NK-92 (cell line): ENCODE results near the gene PRR22.

ENCODE experiments used
- DNase-seq: peaks from one replicate; lab custom pipeline; 2025; ENCODE audit not compliant: unreplicated experiment; lab: John Stamatoyannopoulos, UW

PRR22 gene

DNA sequence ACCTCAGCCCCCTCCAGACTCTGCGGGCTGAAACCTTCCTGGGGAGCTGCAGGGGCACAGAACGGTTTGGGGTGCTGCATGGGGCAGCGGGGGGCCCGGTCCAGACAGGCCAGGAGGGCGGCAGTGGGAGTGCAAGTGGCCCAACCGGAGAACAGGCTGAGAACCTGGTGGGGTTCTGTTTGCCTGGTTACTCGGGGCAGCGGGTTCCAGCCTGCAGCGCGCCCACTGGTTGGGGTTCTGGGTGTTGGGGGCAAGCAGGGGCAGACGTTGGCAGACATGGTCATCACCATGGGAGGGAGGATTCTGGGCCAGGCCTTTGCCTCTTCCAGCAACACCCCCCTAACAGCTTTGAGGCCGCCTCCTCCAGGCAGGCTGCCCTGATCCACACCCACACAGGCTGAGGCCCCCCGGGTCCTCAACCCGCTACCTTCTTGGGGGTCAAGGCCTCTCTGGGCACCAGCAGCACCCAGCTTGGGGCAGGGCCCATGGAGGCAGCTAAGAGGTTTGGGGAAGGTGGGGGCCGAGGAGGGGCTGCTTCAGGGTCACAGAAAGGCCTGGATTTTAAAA lies at the start of gene PRR22:
Gene PRR22, minus strand, starts transcription at position 166 of the 567 bp plus-strand sequence. Its CDS starts 86 bp downstream, at position 80.
- DNase-seq = no peak

DNA sequence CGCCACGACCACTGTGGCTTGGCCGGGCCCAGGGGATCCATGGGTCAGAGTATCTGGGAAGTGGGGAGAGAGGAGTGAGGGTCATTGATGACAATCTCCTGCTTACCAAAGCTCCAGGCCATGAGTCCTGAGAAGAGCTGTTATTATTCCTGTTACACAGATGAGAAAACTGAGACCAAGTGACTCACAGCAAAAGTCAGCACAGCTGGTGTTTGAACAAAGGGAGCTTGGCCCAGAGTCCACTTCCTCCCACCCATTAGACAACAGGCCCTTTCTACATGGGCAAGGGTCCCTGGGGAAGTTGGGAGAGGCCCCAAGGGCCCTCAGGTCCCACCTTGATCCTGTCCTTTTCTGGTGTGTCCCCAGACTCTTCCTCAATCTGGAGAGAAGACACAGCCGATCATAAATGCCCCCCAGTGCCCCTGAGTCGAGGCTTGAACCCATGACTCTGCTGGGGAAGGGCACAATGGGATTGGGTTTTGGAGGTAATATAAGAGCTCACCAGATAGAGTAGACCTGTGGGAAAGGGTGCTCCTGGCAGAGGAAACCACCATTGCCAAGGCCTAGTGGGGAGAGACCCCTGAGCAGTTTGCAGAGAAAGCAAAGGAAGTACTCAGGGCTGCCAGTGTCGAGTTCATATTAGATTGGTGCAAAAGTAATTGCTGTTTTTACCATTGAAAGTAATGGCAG lies 48.1 kb upstream of the PRR22 start:
- no peak for DNase-seq

DNA sequence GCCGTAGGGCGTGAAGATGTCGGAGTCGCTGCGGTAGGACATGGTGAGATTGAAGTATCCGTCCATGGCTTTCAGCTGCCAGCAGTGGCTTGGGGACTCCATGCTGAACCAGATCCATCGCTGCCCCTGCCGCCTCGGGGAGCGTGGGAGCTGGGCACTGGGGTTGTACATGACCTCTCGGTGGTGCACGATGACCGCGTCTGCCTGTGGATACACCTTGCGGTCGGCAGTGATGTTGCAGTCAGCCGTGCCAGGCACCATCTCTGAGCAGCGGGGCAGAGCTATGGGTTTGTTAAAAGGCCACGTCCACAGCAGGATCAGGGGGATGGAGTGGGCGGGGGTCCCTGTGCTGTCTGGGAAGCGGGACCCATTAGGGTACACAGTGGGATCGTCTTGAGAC lies 47.5 kb upstream of the PRR22 start:
- no peak for DNase-seq

DNA sequence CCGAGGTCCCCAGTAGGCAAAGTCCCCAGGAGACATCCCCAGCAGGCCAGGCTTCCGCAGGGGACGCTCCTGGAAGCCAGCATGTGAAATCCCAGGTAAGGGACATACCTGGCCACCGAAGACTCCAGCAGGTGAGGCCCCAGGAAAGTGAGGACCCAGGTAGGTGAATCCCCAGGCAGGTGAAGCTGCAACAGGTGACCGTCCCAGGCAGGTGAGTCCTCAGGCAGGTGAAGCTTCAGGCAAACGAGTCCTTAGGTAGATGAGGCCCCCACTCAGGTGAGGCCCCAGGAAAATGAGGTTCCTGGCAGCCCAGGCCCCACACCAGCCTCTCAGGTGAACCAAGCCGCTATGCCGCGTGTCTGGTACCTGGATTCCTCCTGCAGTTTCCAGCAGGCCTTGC lies 46.6 kb upstream of the PRR22 start:
- no peak for DNase-seq

DNA sequence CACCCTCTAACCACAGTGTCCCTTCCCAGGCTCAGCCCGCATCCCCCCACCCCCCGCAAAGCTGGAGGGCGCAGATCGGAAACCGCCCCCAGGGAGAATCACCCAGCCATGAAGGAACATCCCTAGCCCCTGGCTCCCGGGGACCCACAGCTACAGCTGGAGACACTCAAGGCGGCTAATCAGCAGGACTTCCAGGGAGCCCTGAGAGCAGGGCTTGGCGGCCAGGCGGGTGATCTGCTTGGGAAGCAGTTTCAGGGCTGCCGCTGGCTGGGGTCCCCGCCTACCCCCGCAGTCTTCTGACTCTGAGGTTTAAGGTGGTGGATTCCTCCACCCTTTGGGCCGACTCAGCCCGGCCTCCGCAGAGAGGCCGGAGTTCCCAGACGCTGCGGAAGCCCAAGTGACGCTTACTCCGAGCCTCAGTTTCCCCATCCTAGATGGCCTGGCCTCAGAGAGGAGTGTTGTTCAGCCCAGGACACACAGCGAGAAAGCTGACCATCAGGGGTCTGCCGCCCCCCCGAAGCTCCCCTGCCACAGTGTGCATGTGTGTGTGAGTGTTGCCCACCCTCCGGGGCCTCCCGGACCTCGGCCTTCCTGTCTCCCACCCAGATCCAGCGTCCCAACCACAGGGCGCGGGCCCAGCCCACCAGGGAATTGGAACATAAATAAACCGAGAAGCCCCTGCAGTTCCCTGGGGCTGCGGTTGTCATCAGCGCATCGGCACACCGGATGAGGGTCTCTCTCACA lies 45.2 kb upstream of the PRR22 start:
- no peak for DNase-seq

DNA sequence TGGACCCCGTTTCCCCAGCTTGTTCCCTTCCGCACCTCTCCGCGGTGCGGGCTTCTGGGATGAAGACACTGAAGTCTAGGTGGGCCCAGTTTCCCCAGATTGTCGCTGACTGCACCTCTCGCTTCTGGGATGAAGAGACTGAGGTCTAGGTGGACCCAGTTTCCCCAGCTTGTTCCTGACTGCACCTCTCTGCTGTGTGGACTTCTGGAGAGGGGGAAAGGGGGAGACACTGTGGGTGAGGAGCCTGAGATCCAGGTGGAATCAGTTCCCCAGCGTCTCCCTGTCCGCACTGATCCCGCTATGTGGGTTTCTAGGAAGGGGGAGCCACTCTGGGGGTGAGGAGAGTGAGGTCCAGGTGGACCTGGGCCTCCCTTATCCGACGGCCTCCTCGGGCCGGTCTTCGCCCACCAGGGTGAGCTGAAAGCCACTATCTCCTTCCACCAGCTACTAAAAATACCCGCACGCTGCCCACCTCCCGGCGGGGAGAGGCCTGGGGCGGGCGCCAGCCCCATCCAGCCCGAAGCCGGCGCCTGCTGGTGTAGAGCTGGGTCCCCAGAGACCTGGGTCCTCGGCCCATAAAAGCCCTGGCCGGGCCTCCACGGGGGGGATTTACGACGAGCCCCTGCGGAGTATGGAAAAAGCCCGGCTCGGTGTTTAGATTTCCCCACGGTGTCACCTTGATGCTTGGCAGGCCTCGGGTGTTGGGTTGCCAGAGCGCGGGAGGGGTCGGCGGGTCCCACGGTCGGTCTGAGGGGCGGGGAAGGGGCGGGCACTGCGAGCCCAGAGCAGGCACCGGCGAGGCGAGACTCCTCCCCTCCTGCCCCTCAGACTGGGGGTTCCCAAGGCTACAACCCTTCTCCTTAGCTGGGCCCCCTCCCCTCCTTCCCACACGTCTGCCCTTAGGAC lies 44.4 kb upstream of the PRR22 start:
- DNase-seq = no peak

DNA sequence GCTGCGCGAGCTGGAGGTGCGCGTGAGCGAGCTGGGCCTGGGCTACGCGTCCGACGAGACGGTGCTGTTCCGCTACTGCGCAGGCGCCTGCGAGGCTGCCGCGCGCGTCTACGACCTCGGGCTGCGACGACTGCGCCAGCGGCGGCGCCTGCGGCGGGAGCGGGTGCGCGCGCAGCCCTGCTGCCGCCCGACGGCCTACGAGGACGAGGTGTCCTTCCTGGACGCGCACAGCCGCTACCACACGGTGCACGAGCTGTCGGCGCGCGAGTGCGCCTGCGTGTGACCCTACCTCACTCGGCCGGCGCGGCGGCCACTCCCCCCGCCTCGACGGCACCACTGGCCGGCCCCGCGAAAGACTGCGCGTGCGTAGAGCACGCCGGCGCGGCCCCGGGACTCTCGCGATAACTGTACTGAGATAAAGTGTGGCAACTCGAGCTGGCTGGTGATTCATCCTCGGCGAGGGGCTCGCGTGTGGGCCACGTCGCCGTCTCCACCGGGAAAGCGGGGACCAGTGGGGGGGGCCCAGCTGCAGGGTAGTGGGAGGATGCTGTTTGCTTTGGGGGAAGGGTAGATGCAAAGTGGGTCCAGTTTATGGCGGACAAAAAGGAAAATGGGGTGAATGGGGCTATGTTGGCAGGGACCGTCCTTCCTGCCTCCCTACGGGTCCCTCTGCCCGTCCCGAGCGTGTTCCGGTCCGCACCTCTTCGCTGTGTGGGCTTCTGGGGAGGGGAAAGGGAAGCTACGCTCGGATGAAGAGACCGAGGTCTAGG lies 43.5 kb upstream of the PRR22 start:
- peak; percentile 59 for DNase-seq

DNA sequence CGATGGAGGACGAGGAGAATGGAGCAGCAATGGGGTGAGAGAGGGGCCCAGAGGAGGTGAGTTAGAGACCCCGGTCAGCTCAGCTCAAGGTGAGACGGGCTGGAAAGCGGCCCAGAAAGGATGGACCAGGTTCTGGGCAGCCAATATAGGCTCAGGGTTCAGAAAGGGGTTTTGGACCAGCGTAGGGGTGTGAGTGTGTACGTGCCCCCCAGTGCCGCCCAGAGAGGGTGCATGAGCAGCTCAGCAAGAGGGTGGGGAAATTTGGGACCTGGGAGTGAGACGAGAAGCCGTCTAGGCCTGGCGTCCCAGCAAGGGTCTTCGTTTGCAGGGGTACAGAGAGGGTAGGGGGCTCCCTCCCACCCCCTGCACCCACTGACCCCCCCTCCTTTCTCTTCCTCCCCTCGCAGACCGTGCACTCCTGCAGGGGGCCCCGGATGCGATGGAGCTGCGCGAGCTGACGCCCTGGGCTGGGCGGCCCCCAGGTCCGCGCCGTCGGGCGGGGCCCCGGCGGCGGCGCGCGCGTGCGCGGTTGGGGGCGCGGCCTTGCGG lies 42.9 kb upstream of the PRR22 start:
- no peak for DNase-seq

DNA sequence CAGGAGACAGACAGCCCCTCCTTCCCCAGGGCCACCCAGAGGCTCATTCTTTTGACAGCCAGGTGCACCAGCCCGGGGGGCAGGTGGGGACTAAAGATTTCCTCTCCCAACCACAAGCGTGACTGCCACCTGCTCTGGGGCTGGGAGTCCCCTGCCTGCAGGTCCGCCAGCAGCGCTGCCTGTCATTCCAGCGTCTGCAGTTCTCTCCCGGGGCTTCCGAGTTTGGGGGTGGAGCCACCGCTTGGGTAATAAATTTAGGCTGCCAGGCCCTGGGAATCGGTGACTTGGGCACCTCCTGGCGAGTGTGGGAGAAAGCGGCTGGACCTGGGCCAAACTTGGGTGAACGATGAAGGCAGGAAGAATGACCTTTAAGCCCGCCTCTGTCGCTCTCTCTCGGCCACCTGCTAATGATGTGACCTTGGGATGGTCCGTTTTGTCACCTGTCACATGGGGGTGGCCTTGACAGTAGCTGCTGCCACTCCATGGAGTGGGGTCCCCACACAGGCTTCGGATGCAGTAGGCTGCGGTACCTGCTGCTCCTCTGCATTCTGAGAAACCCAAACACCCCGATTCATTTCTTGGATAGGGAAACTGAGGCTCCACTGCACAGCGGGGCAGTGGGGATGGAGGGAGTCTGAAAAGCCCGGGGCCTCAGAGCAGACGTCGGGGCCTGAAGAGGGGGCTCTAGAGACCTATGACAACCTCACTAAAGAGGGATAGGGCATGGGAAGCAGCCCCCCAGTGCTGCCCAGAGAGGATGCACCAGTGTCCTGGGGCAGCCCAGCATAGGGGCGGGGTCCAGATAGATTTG lies 42.2 kb upstream of the PRR22 start:
- no peak for DNase-seq

DNA sequence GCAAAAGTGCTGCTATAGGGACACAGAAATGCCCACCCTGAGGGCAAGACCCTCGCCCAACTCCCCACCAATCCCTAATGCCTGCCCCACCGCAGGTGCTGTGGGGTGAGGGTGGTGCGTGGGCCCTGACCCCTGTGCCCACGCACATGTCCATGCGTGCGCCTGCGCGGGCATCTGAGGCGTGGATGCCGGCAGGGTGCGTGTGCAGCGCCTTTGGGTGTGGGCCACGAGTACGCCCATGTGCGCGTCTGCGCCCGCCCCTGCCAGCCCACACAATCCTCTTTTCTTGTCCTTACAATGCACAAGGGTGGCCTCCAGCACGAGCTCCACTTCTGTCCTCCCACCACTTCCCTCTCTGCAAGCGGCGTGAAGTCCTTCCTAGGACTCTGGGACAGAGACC lies 40.6 kb upstream of the PRR22 start:
- no peak for DNase-seq

DNA sequence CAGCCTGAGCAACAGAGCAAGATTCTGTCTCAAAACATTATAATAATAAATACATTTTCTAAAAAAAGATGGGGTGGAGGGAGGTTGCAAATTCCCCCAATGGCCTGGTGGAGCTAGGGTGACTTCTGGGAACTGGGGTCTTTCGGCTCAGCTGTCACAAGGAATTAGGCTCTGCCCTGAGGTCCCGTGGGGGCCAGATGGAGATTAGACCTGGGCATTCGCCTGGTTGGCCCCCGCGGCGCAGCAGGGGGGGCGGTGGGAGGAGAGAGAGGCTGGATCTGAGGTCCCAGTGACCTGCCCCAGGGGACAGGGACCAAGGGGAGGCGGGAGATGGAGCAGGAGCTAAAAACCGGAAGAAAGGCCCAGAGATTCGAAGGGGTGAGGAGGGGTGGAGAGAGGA lies 40.2 kb upstream of the PRR22 start:
- DNase-seq = no peak

DNA sequence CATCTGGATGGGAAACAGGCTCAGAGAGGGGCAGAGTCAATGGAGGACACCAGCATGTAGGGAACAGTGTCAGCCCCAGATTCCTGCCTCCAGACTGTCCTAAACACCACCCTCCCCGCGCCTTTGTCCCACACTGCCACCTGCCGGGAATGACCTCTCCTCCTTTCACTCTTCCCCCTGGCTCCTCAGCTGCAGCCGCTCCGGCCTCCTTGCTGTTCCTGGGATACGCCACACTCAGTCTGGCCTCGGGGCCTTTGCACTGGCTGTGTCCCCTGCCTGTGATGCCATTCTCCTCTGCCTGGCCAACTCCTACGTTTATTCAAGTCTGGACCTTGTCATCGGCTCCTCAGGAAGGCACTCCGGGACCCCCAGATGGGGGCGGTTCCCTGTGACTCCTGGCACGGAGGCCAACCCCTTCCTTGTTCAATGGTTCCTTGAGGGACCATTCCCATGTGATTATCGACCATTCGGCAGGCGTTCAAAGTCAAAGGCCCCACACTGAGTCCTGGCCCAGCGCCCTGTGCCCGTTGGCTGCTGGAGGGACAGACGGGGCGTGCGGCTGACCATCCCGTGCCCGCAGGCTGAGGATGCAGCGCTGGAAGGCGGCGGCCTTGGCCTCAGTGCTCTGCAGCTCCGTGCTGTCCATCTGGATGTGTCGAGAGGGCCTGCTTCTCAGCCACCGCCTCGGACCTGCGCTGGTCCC lies 39.2 kb upstream of the PRR22 start:
- no peak for DNase-seq

DNA sequence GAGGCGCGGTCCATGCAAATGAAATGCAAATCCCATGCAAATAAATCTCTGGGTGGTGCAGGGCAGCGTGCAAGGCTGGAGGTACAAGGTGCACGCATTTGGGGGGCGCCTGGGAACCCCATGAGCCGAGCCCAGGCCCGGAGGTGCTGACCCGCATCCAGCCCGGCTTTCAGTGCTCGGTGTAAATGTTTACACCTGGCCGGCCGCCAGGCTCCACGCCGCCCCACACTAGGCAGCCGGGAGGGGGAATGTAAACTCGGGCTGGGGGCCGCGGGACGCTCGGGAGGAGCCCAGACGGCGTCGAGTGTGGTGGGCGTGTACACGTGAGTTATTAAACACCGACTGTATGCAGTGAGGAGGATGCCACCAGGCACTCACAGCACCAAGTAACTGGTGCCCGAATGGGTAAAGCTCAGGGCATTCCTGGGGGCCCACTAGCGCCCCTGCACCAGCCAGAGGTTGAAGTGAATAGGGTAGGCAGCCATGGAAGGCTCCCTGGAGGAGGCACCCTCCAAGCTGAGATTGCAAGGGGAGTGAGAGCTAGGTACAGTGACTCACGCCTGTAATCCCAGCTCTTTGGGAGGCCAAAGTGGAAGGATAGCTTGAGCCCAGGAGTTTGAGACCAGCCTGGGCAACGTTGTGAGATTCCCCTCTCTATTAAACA lies 37.8 kb upstream of the PRR22 start:
- DNase-seq = no peak

DNA sequence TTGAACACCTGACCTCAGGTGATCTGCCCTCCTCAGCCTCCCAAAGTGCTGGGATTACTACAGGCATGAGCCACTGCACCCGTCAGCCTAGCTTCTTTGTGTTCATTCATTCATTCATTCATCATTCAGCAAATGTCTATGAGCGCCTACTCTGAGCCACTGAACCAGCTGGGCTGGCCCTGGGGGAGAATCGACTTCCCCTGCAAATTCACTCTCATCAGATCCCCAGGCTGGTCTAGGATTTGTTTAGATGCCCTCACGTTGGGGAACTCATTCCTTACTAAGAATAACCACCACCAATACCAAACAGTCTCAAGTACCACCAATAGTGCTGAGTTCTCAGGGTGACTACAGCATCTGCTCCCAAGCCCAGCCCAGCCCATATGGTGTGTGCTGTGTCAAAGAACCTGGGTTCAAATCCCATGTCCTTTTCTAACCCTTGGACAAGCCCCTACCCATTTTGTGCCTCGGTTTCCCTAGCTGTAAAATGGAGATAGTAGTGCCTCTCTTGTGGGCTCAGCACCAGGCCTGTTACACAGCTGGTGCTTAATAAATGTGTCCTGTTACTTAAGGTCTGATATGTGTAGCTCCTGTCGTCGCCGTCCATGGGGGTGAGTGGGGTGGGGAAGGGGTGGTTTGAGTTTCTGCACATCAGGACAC lies 37.1 kb upstream of the PRR22 start:
- DNase-seq = no peak

DNA sequence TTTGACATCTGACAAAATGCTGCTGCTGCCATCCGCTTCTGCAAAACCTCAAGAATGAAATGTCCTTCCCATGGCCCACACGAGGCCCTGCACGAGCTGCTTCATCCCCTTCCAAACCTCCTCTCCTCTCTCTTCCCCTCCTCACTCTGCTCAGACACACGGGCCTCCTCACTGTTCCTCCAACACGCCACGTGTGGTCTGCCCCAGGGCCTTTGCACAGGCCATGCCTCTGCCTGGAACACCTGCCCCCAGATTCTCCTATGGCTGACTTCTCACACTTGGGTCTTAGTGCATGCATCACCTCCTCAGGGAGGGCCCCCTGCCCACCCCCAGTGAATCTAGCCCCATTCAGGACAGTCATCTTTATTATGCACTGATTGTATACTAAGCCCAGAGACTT lies 36.2 kb upstream of the PRR22 start:
- DNase-seq = no peak

DNA sequence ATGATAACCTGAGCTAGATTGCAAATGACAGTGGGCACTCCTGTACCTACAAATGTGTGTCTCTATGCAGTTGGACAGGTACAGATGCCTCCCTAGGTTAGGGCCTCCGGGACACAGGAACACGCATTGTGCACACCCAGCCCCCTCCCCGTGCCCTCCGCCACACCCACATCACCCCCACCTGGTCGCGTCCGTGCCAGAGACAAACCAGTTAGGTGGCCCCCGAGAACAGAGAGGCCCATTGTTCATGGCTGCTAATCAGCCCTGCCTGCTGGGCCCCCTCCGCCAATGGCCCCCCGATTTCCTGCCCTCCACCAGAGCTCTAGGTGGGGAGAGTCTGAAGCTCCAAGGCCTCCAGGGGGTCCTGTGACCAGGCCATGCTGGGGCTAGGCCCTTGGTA lies 34.0 kb upstream of the PRR22 start:
- no peak for DNase-seq

DNA sequence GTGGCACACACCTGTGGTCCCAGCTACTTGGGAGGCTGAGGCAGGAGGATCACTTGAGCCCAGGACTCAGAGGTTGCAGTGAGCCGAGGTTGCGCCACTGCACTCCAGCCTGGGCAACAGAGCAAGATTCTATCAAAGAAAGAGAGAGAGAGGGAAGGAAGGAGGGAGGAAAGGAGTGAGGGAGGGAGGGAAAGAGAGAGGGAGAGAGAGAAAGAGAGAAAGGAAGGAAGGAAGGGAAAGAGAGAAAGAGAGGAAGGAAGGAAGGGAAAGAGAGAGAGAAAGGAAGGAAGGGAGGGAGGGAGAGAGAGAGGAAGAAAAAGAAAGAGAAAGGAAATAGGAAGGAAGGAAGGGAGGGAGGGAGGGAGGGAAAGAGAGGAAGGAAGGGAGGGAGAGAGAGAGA lies 32.7 kb upstream of the PRR22 start:
- DNase-seq = no peak

DNA sequence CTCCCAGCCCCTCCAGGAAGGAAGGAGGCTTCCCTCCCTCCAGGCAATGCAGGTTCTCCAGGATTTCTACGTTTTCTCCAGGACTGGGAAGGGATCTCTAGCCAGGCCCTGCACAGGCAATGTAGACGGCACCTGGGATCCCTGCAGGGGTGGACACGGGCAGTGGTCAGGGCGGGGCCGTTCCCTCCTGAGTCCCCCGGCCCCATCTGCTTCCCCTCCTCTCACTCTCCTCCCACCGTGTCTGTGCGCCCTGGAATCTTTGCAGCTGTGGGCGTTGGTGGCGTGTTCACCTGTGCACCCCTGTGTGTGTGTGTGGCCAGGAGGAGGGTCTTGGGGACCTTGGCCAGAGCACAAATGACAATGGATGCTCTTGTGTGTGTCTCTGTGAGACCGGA lies 30.3 kb upstream of the PRR22 start:
- DNase-seq = no peak
